Lung (tissue), 12 donors: ENCODE results near the gene DLG2. TPM values are rescaled to one million over a fixed set of nuclear protein-coding genes. Genes with fewer than 3 reads are reported as not detected.

Source experiments
- ATAC-seq: fragments of 200-7000 bp; cut with Tn5 transposase; one replicate; pipeline ENCODE4 v1.9.1; 2020; ENCODE audit warnings: moderate number of reproducible peaks; ENCODE audit not compliant: insufficient read depth, low FRiP score
- DNase-seq, 3 donors: peaks; one replicate each; pipeline ENCODE4 v3.0.0-alpha.2; 2013 to 2017
- H3K27ac ChIP-seq, 2 donors: one replicate each; pipeline ENCODE4 v1.5.1; 2013; ENCODE audit warnings: mild to moderate bottlenecking in 2 of 2, moderate library complexity in 2 of 2, control low read depth in 1 of 2, inconsistent platforms in 1 of 2, low read depth in 1 of 2, low read length in 1 of 2
- H3K27me3 ChIP-seq, 3 donors: one replicate each; pipeline ENCODE4 v1.5.1; 2013; ENCODE audit warnings: low read length in 2 of 3; ENCODE audit not compliant: control insufficient read depth in 3 of 3, insufficient read depth in 3 of 3
- H3K36me3 ChIP-seq, 4 donors: one replicate each; pipeline ENCODE4 v1.5.1; 2013; ENCODE audit warnings: low read length in 4 of 4, mild to moderate bottlenecking in 1 of 4, moderate library complexity in 1 of 4; ENCODE audit not compliant: control insufficient read depth in 4 of 4, insufficient read depth in 4 of 4
- H3K4me1 ChIP-seq, 5 donors: one replicate each; pipeline ENCODE4 v1.5.1; 2013; ENCODE audit warnings: low read length in 5 of 5, mild to moderate bottlenecking in 2 of 5, moderate library complexity in 1 of 5; ENCODE audit not compliant: control insufficient read depth in 5 of 5, insufficient read depth in 5 of 5
- H3K4me3 ChIP-seq: one replicate; pipeline ENCODE4 v1.5.1; 2013; ENCODE audit warnings: mild to moderate bottlenecking, control low read depth, moderate library complexity
- H3K9ac ChIP-seq, 2 donors: one replicate each; pipeline ENCODE4 v1.5.1; 2013; ENCODE audit warnings: low read length in 2 of 2, control low read depth in 1 of 2; ENCODE audit not compliant: insufficient read depth in 1 of 2
- H3K9me3 ChIP-seq, 4 donors: one replicate each; pipeline ENCODE4 v1.5.1; 2013; ENCODE audit warnings: low read length in 3 of 4, mild to moderate bottlenecking in 1 of 4, moderate library complexity in 1 of 4; ENCODE audit not compliant: control insufficient read depth in 4 of 4, insufficient read depth in 3 of 4
- WGBS, 2 donors: extraction: QIAGEN DNeasy Blood & Tissue Kit; methylation state at CpG; one replicate each; pipeline ENCODE4 v1.1.7; 2013; 5-methylcytosine and 5-hydroxymethylcytosine counted together
- polyA plus RNA-seq, 2 donors: library from polyadenylated mRNA; stranded (reverse); fragments of 200-250 nt; gene quantifications; one replicate each; pipeline ENCODE4 v1.2.1, GENCODE V29; 2013
- total RNA-seq, 2 donors: library from RNA; depleted of rRNA in 1 of 2; stranded (reverse); fragments of >200 nt in 1 of 2; gene quantifications; one replicate each; pipeline ENCODE4 v1.2.1, GENCODE V29; 2014 to 2021
- TF ChIP-seq, protein P1 (sequence below): IDR thresholded peaks from 2 replicates; pipeline ENCODE4 v1.5.1; 2012; ENCODE audit warnings: mild to moderate bottlenecking; ENCODE audit errors: control extremely low read depth, extremely low read depth
- donor health status: control.
- donor health status: control.
- donor health status: Bipolar disorder and iron deficiency.
- donor health status: healthy.
- donor health status: DM: yes; HTN: yes; CAD: no.

The DLG2 gene
- total and polyA plus RNA-seq, 4 donors: 0.32 to 24.1 (median 5.4) TPM

DNA sequence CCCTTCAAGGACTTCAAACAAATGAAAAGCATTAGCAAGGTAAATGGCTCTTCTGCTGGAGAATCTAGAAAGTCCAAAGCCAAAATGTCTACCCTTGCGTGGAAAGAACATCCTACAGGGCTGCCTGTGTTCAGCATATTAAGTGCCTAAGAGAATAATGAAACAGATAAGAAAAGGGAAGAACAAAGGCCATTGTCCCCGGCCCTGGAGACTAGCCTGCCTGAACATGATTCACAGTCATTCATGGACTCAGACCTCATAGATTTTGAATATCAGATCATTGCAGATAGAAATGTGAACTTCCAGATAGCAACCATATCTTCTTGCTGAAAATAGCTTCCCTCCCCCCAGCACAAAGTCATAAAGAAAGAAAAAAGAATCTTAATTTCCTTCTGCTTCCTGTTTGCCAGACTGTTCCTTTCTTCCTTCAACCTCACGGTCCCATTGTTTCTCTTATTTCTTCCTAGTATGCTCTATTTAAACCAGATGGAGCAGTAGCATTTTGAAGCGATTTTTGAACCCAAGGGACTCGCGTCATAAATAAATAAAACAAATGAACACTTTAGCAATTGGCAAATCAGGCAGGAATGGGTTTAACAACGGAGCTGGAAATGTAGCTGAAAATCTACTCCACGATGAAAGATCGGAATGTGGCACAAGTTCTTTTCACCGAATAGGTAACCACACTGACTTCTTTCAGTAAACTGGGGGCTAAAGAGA is 1932.8 kb downstream of the DLG2 start:
- Histone ChIP-seq H3K4me1 (peaks cover 0 to 42% (median 11%) of the 10 kb centered on the region in 5 donors), H3K9me3 (no peaks in the 10 kb centered on the region), H3K4me3 (no peak overlapping the region), H3K9ac (no peak overlapping the region), H3K36me3 (no peaks in the 10 kb centered on the region), H3K27me3 (no peaks in the 10 kb centered on the region), H3K27ac (no peak overlapping the region)
- DNase-seq (peak in 1 of 3 donors; percentile 39), ATAC-seq (no peak)
- TF ChIP-seq, protein P1, sequence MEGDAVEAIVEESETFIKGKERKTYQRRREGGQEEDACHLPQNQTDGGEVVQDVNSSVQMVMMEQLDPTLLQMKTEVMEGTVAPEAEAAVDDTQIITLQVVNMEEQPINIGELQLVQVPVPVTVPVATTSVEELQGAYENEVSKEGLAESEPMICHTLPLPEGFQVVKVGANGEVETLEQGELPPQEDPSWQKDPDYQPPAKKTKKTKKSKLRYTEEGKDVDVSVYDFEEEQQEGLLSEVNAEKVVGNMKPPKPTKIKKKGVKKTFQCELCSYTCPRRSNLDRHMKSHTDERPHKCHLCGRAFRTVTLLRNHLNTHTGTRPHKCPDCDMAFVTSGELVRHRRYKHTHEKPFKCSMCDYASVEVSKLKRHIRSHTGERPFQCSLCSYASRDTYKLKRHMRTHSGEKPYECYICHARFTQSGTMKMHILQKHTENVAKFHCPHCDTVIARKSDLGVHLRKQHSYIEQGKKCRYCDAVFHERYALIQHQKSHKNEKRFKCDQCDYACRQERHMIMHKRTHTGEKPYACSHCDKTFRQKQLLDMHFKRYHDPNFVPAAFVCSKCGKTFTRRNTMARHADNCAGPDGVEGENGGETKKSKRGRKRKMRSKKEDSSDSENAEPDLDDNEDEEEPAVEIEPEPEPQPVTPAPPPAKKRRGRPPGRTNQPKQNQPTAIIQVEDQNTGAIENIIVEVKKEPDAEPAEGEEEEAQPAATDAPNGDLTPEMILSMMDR: no peak
- 55 to 62% methylated on average over 10 of the region's 10 CpGs for WGBS, 2 donors

DNA sequence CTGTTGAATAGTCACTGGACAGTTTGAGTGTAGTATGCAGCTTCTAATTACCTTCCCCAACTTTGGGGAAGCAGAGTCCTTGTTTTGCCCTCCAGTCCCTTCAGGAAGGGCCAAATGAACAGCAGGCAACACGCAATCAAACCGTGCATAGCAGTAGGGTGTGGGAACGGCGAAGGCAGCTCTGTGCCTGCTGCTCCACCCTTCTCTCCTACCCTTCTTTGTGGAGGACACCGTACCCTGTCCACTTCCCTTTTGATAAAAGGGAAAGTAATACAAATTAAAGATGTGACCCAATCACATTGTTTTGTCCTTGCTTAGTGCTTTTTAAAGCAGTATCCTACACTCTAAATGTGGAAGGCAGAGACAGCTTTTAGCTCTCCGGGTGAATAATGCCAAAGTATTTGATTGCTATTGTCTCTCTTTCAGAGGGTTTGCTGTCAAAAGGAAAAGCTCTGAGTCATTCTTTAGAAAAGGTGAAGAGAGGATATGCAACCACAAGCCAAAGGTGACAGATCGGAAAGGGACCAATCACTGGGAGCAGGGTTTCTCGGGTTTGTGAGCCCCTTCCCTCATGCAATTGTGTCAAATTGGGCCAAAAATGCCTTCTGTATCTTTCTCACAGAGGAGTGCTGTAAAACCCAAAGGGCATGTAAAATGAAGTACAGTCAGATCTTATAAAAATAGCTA is 1933.7 kb downstream of the DLG2 start:
- TF ChIP-seq, protein P1: no peak
- H3K9ac ChIP-seq: no peak overlapping the region
- WGBS, 2 donors: 74 to 77% methylated on average over 8 of the region's 8 CpGs
- no peak overlapping the region for H3K4me3 ChIP-seq
- no peaks in the 10 kb centered on the region for H3K9me3 ChIP-seq
- no peak overlapping the region for H3K27ac ChIP-seq
- no peaks in the 10 kb centered on the region for H3K27me3 ChIP-seq
- DNase-seq (no peak), ATAC-seq (no peak)
- H3K4me1 ChIP-seq: peaks cover 0 to 47% (median 11%) of the 10 kb centered on the region in 5 donors
- no peaks in the 10 kb centered on the region for H3K36me3 ChIP-seq

DNA sequence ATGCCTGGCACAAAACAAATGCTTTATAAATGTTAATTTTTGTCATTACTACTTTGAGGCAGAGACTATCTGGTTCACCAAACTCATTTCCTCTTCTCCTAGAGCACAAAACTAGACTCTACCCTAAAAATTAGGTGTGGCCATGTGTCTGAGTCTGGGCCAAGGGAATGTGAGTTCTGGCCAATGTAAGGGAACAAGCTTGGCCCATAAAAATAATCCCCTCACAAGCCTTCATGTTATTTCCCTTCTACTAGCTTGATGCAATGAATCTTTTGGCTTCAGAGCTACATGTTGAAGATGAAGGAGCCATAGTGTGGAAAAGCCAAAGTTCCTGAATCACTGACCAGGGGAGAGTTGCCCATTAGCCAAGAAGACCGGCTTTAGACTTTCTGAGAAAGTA is 1934.5 kb downstream of the DLG2 start:
- ATAC-seq (no peak), DNase-seq (no peak)
- Histone ChIP-seq H3K4me1 (peaks cover 0 to 47% (median 11%) of the 10 kb centered on the region in 5 donors), H3K36me3 (no peaks in the 10 kb centered on the region), H3K27ac (no peak overlapping the region), H3K9me3 (no peaks in the 10 kb centered on the region), H3K27me3 (no peaks in the 10 kb centered on the region), H3K4me3 (no peak overlapping the region), H3K9ac (no peak overlapping the region)
- TF ChIP-seq, protein P1: no peak
- WGBS, 2 donors: 72 to 74% methylated on average over 1 of the region's 1 CpG
